Measurements from ENCODE around the gene COX4I2.
"Not testable (repeated sequence)": the region's sequence is repeated elsewhere in the genome, so short reads cannot be mapped to it uniquely, and the experiment has no call there.

Gene COX4I2

GRCh38 chr20:31653561-31653960, 15.8 kb downstream of the COX4I2 start:
- no peak for DNase-seq (ENCODE audit: extremely low read depth in 1 of 2, low read depth in 1 of 2)

DNA sequence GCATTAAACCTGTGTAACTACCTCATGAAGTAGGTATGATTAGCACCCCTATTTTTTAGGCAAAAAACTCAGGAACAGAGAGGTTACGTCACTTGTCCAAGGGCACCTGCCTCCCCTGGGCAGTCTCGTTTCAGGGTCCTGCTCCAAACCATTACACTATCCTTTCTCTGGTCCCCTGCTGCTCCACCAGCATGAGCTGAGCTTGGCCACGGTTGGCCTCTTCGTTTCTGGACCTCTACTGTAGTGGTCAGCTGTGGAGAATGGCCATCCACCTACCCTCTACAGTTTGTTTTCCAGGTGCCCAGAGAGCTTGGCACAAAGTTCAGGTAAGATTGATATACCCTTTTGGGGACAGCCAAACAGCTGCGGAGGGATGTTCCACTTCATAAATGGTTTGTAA, 16.8 kb downstream of the COX4I2 start:
- no peak for DNase-seq (ENCODE audit: extremely low read depth in 1 of 2, low read depth in 1 of 2)

GRCh38 chr20:31661625-31662371, 24.1 kb downstream of the COX4I2 start:
- DNase-seq (ENCODE audit: extremely low read depth in 1 of 2, low read depth in 1 of 2), result peak in 1 of 2 donors; percentile 57

DNA sequence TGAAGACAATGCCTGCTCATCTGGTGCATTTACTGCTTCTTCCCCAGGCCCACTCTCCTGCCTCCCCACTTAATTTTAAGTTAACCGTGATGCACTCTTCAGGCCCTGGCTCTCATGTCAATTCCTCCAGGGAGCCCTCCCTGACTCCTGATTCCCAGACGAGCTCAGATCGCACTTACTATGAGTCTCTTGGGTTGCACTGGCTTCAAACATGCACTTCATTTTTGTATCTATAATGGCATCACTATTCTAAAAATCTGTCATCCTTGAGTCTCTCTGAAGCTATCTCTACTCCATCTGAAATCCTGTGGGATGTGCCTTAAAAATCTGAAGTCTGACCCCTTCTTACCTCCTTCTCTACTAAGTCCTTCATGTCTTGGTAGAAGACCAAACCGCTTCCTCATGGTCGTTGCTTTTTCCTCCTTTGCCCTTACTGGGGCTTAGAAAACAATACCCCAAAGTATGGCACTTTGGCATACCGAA, 24.7 kb downstream of the COX4I2 start:
- no peak for DNase-seq (ENCODE audit: extremely low read depth in 1 of 2, low read depth in 1 of 2)

DNA sequence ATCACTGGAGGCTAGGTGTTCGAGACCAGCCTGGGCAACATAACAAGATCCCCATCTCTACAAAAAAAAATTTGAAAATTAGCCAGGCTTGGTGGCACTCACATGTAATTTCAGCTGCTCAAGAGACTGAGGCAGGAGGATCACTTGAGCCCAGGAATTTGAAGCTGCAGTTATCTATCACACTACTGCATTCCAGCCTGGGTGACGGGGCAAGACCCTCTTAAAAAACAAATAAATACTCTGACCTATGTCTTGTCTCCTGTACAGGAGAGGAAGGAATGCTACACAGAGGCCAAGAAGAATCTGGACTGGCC, 25.8 kb downstream of the COX4I2 start:
- DNase-seq (ENCODE audit: extremely low read depth in 1 of 2, low read depth in 1 of 2), result no peak

DNA sequence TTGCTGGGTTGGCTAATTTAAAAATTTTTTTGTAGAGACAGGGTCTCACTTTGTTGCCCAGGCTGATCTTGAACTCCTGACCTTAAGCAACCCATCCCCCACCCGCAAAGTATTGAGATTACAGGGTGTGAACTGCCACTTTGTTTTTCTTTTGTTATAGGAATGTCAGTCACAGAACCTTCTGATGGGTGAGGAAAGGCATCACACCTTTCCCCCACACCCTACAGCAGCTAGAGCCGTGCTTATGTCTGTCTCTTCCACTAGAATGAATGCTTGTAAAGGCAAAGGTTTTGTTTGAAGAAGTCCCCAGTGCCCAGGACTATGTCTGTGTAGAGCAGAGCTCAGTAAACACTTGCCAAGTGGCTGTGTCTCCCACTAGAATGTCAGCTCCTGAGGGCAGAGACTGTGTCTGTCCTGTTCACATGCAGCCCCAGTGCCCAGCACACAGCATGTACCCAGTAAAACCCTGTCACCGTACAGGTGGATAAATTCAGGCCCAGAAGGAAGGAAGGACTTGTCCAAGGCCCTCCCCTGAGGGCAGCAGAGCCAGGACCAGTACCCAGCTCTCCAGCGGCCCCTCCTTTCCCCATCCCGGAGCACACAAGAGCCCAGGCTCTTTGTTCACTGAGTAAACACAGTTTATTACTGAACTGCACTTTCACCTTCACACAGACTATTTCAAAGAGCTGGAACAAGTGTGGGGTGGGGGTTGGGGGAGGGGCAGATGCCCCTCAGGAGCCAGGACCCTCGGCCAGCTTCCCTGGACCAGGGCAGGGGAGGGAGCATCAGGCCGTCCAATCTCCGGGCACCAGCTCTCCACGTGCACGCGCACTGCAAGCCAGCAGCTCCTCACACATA, 26.4 kb downstream of the COX4I2 start:
- no peak for DNase-seq (ENCODE audit: extremely low read depth in 1 of 2, low read depth in 1 of 2)

DNA sequence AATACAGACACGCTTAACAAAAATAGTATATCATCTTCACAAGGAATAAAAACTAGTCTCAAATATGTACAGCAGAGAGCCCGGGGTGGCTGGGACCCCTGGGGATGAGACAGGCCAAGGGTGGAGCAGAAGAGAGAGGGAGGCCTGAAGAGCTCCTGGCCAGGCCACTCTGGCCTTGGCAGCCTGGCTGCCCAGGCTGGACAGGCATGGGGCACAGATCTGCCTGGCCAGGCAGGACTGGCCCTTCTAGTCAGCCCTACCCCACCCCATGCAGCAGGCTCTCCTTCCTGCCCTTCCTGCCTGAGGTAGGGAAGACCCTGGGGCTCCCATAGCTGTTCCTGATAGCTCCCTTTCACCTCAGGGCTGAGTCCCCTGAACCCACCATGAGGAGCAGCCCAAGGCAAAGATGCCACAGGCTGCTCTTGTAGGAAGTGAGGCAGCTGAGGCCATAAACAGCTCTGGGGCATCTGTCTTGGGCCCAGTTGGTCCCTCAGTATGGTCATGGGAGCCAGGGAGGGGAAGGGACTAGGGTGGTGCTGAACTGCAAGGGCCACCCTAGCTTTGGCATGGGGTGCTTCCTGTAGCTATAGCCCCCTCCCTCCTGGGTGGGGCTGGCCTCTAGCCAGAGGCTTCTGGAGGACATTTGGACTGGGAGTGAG, 27.1 kb downstream of the COX4I2 start:
- no peak for DNase-seq (ENCODE audit: extremely low read depth in 1 of 2, low read depth in 1 of 2)

GRCh38 chr20:31665753-31666152, 28.0 kb downstream of the COX4I2 start:
- no peak for DNase-seq (ENCODE audit: extremely low read depth in 1 of 2, low read depth in 1 of 2)

DNA sequence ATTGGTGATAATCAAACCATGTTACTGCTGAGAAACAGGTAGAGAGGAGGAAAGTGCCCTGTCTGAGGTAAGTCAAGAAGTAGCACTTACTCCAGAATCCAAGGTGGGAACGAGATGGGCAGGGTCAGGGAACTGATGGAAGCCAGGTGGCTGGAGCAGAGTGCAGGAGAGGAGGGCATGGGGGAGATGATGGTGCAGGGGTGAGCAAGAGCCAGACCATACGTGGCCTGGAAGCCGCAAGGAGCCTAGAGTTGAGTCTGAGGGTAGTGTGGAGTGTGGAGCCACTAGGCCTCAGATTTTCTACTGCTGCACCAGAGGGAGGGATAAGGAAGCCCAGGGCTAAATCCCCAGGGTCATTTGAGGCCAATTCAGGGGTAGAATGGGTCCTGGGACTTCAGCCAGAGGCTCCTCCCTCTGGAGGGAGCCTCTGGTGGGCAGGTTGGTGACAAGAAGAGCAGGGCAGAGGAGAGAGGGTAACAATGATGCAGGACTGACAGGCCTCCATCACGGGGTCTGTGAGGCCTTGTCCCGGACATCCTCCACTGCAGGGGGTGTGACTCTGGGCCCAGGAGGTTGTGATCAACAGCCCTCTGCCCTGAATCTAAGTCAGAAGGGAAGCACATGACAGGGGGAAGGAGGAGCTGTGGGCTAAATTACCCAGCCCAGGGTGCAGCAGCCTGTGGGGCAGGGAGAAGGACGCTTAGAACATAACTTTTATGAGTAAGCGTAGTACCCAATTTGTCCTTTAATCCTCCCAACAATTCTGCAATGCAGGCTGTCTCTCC, 28.7 kb downstream of the COX4I2 start:
- DNase-seq (ENCODE audit: extremely low read depth in 1 of 2, low read depth in 1 of 2), result no peak

- DNase-seq (ENCODE audit: extremely low read depth in 1 of 2, low read depth in 1 of 2), result no peak
These were observed 29.9 kb downstream of the COX4I2 start for GRCh38 chr20:31667315-31668285.

- not testable (repeated sequence) for DNase-seq (ENCODE audit: extremely low read depth in 1 of 2, low read depth in 1 of 2)
These were observed 31.2 kb downstream of the COX4I2 start for GRCh38 chr20:31668944-31669343.

DNA sequence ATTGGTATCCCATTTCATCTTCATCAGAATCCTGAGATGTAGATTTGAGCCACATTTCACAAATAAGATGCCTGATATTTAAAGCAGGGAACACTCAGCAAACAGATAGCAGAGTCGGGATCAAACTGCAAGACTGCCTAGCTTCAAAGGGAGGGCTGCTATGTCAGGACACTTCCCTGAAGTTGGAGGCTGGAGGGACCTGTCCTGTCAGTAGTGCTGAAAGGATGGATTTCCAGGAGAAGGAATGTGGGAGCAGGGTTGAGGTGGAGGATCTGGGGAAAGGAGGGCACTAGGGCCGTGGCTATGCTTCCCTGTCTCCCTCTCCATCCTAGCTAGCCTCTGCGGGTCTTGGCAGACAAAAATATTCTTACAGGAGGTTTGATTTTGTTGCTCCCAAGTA, 32.2 kb downstream of the COX4I2 start:
- no peak for DNase-seq (ENCODE audit: extremely low read depth in 1 of 2, low read depth in 1 of 2)

GRCh38 chr20:31670371-31671228, 32.9 kb downstream of the COX4I2 start:
- DNase-seq (ENCODE audit: extremely low read depth in 1 of 2, low read depth in 1 of 2), result no peak

DNA sequence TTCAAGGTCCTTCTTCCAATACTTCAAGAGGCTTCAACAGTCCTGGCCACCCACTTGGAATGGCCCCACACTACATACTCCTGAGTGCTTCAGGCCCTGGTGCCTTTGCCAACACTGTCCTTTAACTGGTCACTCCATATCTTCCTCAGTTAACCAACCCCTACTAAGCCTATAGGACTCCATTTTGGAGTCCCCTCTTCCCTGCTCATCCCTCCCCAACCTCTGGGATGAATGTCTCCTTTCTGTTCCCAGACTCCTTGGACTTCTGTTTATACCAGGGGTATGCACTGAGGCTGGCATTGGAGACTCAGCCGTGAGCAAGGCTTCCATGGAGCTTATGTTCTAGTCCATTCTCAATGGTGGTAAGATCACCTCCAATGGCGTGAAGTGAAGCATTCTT, 33.6 kb downstream of the COX4I2 start:
- no peak for DNase-seq (ENCODE audit: extremely low read depth in 1 of 2, low read depth in 1 of 2)

DNA sequence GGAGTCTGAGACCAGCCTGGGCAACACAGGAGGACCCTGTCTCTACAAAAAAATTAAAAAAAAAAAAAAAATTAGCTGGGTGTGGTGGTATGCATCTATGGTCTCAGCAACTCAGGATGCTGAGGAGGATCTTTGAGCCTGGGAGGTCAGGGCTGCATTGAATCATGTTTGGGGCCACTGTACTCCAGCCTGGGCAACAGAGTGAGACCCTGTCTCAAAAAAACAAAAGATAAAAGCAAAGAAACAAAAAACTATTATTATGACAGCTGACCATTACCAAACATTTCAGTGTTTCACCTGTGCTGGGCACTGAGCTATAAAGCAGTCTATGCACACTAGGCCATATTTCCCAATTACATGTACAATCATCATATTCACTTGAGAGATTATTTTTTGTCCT, 35.7 kb downstream of the COX4I2 start:
- no peak for DNase-seq (ENCODE audit: extremely low read depth in 1 of 2, low read depth in 1 of 2)

DNA sequence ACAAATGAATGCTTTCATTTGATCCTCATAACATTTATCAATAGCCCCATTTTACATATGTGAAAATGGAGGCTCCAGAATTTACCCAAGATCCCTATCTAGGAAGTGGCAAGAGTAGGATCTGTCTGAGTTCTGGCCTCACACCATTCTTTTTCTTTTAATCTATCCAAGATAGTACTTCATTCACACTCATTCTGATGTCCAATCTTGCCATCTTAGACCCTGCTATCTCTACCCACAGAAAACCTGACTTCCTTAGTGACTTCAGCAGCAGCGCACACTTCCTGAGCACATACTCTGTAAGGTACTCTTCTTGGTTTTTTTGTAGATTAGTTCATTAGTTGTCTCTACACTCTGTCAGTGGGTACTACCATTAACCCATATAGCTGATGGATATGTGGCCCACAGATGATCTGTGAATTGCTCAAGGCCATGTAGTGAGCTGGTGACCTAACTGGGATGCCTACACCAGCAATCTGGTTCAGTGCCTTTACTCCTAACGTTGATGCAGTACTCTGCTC, 36.3 kb downstream of the COX4I2 start:
- no peak for DNase-seq (ENCODE audit: extremely low read depth in 1 of 2, low read depth in 1 of 2)

DNA sequence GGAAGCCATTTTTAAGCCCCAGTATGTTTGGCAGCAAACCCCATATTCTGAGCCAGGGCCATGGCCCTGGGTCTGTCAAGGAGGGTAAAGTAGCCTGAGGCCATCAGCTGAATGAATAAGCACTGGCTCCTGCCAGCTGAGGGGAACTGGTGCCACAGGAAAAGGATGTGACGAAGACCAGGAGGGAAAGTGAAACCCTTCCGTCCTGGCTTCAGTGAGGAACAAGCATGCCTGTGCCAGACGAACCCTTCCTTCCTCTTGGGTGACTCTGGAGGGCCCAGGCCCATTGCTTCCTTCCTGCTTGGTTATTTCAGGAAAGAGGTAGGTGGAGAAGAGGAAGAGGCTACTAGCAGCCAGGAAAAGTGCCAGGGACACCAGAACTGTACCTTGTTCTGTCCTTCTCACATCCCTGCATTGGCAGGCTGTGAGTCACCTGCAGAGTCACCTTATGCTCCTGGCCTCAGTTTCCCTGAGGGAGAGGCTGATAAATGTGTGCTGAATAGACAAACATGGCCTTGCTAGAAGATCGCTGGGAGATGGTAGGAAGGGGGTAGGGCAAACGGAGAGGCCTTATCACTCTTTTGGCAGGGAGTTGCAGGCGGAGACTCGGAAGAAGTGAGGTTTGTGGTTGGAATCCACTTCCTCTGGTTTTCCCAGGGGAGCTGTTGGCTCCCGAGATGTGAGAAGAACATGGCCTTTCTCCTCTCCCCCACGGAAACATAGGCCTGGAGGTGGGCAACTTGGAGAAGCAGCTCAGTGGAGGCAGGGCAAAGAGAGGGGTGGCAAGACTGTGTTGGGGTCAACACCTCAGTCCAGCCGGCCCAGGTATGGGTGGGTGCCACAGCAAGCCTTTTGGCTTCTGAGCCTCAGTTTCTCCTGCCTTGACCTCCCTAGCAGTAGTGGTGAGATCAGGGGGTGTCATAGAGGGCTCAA, 37.4 kb downstream of the COX4I2 start:
- peak; percentile 49 to 63 for DNase-seq (ENCODE audit: extremely low read depth in 1 of 2, low read depth in 1 of 2)

Data from stimulated activated CD8-positive, alpha-beta memory T cell treated with anti-CD3 and anti-CD28 coated beads, Interleukin-7, amount 100 ng/mL, for 48 hours (primary cell).